GM18498 (cell line): ENCODE data around the gene STARD3.

ENCODE experiments used
- ATAC-seq: cut with Tn5 transposase; IDR thresholded peaks from one replicate; pipeline ENCODE4 v1.9.1; 2021; ENCODE audit warnings: mild to moderate bottlenecking, moderate library complexity; ENCODE audit not compliant: unreplicated experiment

Gene STARD3

GRCh38 chr17:39669897-39670735 is 33.2 kb downstream of the STARD3 start:
- ATAC-seq: no peak

DNA sequence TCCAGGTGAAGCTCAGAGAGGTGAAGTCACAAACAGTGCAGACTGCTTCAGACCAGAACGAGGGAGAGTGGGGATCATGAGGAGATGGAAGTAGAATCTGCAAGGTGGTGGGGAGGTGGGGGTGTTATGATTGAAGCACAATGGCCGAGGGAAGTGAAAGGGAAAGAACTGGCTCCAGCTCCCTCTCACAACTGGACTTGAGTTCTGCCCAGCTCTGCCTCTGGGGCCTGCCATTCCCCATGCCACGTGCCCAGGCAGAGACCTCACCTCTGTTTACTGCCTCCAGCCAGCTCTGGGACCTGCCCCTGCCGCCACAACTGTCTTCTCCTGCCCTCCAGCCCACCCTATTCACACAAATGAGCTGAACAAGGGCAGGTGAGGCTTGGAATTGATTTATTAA is 33.8 kb downstream of the STARD3 start:
- ATAC-seq: no peak

- no peak for ATAC-seq
These were observed 34.9 kb downstream of the STARD3 start for GRCh38 chr17:39671651-39672521.

GRCh38 chr17:39672522-39673334 is 35.8 kb downstream of the STARD3 start:
- no peak for ATAC-seq

DNA sequence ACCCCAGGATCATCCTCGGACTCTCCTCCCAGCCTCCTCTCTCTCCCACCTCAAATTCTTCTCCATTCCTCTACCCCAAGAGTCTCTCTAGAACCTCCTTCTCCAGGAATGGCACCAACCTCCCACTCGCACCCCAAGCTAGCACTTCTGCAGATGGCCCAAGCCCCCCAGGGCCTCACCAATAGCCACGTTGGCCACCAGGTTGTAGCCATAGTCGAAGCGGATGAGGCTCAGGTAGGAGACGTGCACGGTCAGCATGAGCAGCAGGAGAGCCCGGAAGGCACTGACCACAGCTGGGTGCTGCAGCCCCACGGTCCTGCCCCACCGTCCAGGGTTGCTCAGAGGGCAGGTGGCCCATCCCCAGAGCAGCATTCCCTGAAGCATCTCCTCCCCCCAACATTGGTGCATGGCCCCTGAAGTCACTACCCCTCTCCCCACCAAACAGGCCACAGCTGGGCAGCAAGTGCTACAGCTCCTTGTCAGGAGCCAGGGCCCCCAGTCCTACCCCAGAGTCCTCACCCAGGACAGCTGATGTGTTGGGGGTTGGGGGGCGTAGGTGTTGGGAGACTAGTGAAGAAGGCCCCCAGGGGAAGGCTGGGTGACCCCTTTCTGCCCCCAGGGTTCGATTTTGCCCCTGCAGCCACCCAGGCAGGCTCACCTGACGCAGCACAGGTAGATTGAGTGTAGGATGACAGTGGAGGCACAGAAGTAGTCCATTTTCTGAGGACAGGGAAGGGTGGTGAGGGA is 36.6 kb downstream of the STARD3 start:
- ATAC-seq: no peak

GRCh38 chr17:39674179-39674578 is 37.2 kb downstream of the STARD3 start:
- ATAC-seq: no peak

- no peak for ATAC-seq
These were observed 37.9 kb downstream of the STARD3 start for GRCh38 chr17:39674702-39675389.

DNA sequence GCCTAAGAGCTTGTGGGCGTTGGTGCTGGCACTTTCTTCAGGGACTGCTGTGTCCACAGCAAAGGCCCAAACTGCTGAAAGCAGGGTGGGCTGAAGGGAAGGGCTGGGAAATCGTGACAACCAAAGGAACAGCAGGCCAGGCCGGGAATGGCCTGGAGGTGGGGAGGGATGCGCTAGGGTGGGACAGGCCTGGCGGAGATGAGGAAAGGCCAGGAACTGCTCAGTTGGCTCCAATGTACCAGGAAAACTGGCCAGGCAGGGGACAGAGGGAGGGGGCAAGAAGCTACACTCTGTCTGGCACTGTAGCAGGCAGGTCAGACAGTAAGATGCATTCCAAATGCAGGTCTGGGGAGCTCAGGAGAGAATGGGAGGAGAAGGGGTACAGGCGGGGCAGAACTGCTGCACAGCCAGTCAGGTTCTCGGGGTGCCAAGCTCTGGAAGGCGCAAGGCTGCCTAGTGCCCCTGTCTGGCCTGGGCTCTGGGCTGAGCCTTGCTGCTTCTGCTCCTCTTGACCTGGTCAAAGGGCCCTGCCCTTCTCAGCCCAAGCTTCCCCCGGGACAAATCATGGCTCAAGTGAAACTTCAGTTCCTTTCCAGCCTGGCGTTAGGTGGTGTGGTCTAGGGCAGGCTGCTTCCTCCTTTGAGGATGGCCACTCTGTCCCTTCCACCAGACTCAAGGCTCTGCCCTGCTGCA is 38.6 kb downstream of the STARD3 start:
- no peak for ATAC-seq

DNA sequence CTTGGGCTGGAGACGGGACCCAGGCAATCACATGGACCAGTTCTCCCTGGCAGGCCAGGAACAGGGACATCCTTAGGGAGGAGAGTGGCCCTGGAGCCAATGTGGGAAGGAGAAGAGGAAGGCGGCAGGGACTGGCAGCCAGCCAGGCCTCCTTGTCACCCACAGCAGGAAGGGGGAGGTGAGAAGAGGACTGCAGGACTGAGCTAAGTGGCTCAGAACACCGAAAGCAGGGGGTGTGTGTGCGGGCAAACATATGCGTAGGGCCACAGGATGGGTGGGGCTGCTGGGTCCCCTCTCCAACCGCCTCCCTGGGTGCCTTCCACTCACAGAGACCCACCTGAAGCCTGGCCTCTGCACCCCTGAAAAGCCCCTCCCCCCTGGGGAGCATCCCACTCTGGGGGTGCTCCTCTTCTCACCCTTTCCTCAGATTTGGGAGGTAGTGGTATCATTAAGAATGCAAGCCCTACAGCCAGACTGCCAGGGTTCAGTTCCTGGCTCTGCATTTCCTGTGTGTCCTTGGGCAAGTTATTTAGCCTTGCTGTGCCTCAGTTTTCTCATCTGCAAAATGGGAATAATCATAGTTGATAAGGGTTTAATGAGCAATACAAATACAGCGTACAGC is 39.4 kb downstream of the STARD3 start:
- no peak for ATAC-seq

GRCh38 chr17:39677072-39677471 is 40.1 kb downstream of the STARD3 start:
- no peak for ATAC-seq

GRCh38 chr17:39677542-39678339 is 40.8 kb downstream of the STARD3 start:
- ATAC-seq: no peak

DNA sequence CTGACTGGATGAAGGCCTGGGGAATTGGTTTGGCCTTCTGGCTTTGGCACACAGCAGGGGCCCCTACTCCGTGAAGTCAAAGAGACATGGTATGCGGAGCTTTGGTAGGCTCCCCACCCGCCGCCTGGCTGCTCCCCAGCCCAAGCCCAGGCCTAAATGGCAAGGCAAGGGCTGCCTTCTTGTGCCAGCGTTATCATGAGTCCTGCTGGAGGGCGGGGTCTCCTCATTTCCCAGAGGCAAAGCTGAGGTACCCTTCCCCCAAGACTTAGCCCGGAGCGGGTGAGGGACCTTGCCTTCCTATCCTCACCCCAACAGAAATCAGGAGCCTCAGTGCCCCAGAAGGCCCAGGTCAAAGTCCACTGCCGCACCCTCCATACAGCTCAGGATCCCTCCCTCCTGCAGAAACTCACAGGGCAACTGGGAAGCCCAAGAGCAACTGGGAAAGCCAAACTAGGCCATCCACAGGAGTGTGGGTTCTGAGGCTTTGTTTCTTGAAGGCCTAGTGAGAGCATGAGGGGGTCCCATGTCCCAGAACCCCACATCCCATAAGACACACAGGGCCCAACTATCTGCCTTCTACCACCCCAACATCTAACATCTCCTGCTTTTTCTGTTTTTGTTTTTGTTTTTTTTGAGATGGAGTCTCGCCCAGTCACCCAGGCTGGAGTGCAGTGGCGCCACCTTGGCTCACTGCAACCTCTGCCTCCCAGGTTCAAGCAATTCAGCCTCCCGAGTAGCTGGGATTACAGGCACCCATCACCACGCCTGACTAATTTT is 41.6 kb downstream of the STARD3 start:
- ATAC-seq: no peak

- no peak for ATAC-seq
These were observed 42.7 kb downstream of the STARD3 start for GRCh38 chr17:39679521-39680192.

GRCh38 chr17:39683295-39683939 is 46.5 kb downstream of the STARD3 start:
- no peak for ATAC-seq

GRCh38 chr17:39684369-39685192 is 47.6 kb downstream of the STARD3 start:
- no peak for ATAC-seq
